H9 (cell line): Measurements from ENCODE around the gene CDKL1. TPM values are rescaled to one million over a fixed set of nuclear protein-coding genes. Genes with fewer than 3 reads are reported as not detected.

ENCODE experiments used
- DNase-seq: peaks from one replicate; pipeline ENCODE4 v3.0.0-alpha.2; 2017
- H2AFZ ChIP-seq: one replicate; pipeline ENCODE4 v1.6.1; 2013; ENCODE audit warnings: mild to moderate bottlenecking, low read length, control low read depth, moderate library complexity
- H2AK5ac ChIP-seq: 2 replicates; pipeline ENCODE4 v1.6.1; 2013; ENCODE audit warnings: low read length, control low read depth, mixed read lengths; ENCODE audit not compliant: insufficient read length
- H2BK120ac ChIP-seq: one replicate; pipeline ENCODE4 v1.6.1; 2013; ENCODE audit warnings: low read depth, mild to moderate bottlenecking, low read length, control low read depth, inconsistent platforms; ENCODE audit not compliant: poor library complexity, severe bottlenecking
- H2BK12ac ChIP-seq: 2 replicates; pipeline ENCODE4 v1.6.1; 2013; ENCODE audit warnings: low read length, control low read depth, mixed read lengths, low read depth; ENCODE audit not compliant: insufficient read length
- H2BK15ac ChIP-seq: 2 replicates; pipeline ENCODE4 v1.6.1; 2013; ENCODE audit warnings: low read depth, low read length, control low read depth
- H2BK20ac ChIP-seq: one replicate; pipeline ENCODE4 v1.6.1; 2013; ENCODE audit warnings: low read depth, mild to moderate bottlenecking, low read length, control low read depth, inconsistent platforms; ENCODE audit not compliant: poor library complexity, severe bottlenecking
- H2BK5ac ChIP-seq: 2 replicates; pipeline ENCODE4 v1.6.1; 2013; ENCODE audit warnings: low read length, control low read depth, mixed read lengths; ENCODE audit not compliant: insufficient read length
- H3K14ac ChIP-seq: 2 replicates; pipeline ENCODE4 v1.6.1; 2013; ENCODE audit warnings: low read length, control low read depth; ENCODE audit not compliant: insufficient read depth
- H3K18ac ChIP-seq: 2 replicates; pipeline ENCODE4 v1.6.1; 2013; ENCODE audit warnings: low read depth, mild to moderate bottlenecking, mixed read lengths, low read length, control low read depth; ENCODE audit not compliant: insufficient read length
- H3K23ac ChIP-seq: 2 replicates; pipeline ENCODE4 v1.6.1; 2013; ENCODE audit warnings: low read length, control low read depth, mixed read lengths, low read depth; ENCODE audit not compliant: insufficient read length
- H3K23me2 ChIP-seq: 2 replicates; pipeline ENCODE4 v1.6.1; 2013; ENCODE audit warnings: low read depth, mild to moderate bottlenecking, mixed read lengths, low read length, control low read depth; ENCODE audit not compliant: insufficient read length, poor library complexity, severe bottlenecking
- H3K27ac ChIP-seq: 2 replicates; pipeline ENCODE4 v1.5.1; 2013; ENCODE audit warnings: low read length, control low read depth, mixed read lengths, low read depth; ENCODE audit not compliant: insufficient read length
- H3K27me3 ChIP-seq: 2 replicates; pipeline ENCODE4 v1.6.1; 2013; ENCODE audit warnings: low read length, control low read depth, inconsistent platforms; ENCODE audit not compliant: insufficient read depth
- H3K4ac ChIP-seq: 2 replicates; pipeline ENCODE4 v1.6.1; 2013; ENCODE audit warnings: low read depth, mild to moderate bottlenecking, control low read depth, inconsistent platforms, low read length, moderate library complexity
- H3K4me1 ChIP-seq: 2 replicates; pipeline ENCODE4 v1.6.1; 2013; ENCODE audit warnings: low read length, control low read depth, inconsistent platforms; ENCODE audit not compliant: insufficient read depth
- H3K4me2 ChIP-seq: 2 replicates; pipeline ENCODE4 v1.6.1; 2013; ENCODE audit warnings: low read length, control low read depth, mixed read lengths; ENCODE audit not compliant: insufficient read length, insufficient read depth
- H3K56ac ChIP-seq: 2 replicates; pipeline ENCODE4 v1.6.1; 2013; ENCODE audit warnings: low read depth, mild to moderate bottlenecking, mixed read lengths, low read length, control low read depth; ENCODE audit not compliant: insufficient read length
- H3K79me1 ChIP-seq: 2 replicates; pipeline ENCODE4 v1.6.1; 2013; ENCODE audit warnings: low read depth, mild to moderate bottlenecking, moderate library complexity, low read length, control low read depth, inconsistent platforms; ENCODE audit not compliant: insufficient read depth, poor library complexity, severe bottlenecking
- H3K79me2 ChIP-seq: 2 replicates; pipeline ENCODE4 v1.6.1; 2013; ENCODE audit warnings: low read length, control low read depth, inconsistent platforms; ENCODE audit not compliant: insufficient read depth
- H3K9ac ChIP-seq: 2 replicates; pipeline ENCODE4 v1.6.1; 2013; ENCODE audit warnings: low read length, control low read depth, mixed read lengths; ENCODE audit not compliant: insufficient read length; ENCODE audit errors: extremely low read depth
- H3K9me3 ChIP-seq: one replicate; pipeline ENCODE4 v1.6.1; 2013; ENCODE audit warnings: low read depth, low read length, inconsistent platforms; ENCODE audit not compliant: control insufficient read depth
- H3T11ph ChIP-seq: one replicate; pipeline ENCODE4 v1.6.1; 2013; ENCODE audit warnings: mild to moderate bottlenecking, low read length, control low read depth, inconsistent platforms
- H4K20me1 ChIP-seq: one replicate; pipeline ENCODE4 v1.6.1; 2013; ENCODE audit not compliant: control insufficient read depth, insufficient read length, insufficient read depth
- H4K5ac ChIP-seq: 2 replicates; pipeline ENCODE4 v1.6.1; 2013; ENCODE audit warnings: low read depth, mild to moderate bottlenecking, mixed read lengths, low read length, control low read depth; ENCODE audit not compliant: insufficient read length
- H4K8ac ChIP-seq: replicated peaks from 2 replicates; pipeline ENCODE4 v1.6.1; 2013; ENCODE audit warnings: low read length, control low read depth, mixed read lengths, low read depth; ENCODE audit not compliant: insufficient read length
- H4K91ac ChIP-seq: 2 replicates; pipeline ENCODE4 v1.6.1; 2013; ENCODE audit warnings: low read depth, mild to moderate bottlenecking, moderate library complexity, mixed read lengths, low read length, control low read depth; ENCODE audit not compliant: insufficient read length
- H3K27ac Mint-ChIP-seq, 3 experiments: 2 replicates in 2 of 3; 3 replicates in 1 of 3; pipeline ENCODE4 v1.8.0; 2020 to 2021; ENCODE audit warnings: mixed read lengths in 3 of 3, mild to moderate bottlenecking in 1 of 3, moderate library complexity in 1 of 3
- H3K27me3 Mint-ChIP-seq: 2 replicates; pipeline ENCODE4 v1.8.0; 2021; ENCODE audit warnings: low read depth, mild to moderate bottlenecking, moderate library complexity, mixed read lengths
- H3K36me3 Mint-ChIP-seq, 3 experiments: 2 replicates in 2 of 3; 3 replicates in 1 of 3; pipeline ENCODE4 v1.8.0; 2020 to 2021; ENCODE audit warnings: low read depth in 3 of 3, mixed read lengths in 3 of 3; ENCODE audit not compliant: insufficient read depth in 1 of 3
- H3K4me1 Mint-ChIP-seq, 2 experiments: 2 replicates each; pipeline ENCODE4 v1.8.0; 2020; ENCODE audit warnings: mixed read lengths in 2 of 2
- H3K4me3 Mint-ChIP-seq, 2 experiments: 2 replicates in 1 of 2; 3 replicates in 1 of 2; pipeline ENCODE4 v1.8.0; 2020 to 2021; ENCODE audit warnings: mild to moderate bottlenecking in 2 of 2, mixed read lengths in 2 of 2, moderate library complexity in 1 of 2
- H3K9me3 Mint-ChIP-seq, 2 experiments: 2 replicates in 1 of 2; 3 replicates in 1 of 2; pipeline ENCODE4 v1.8.0; 2020; ENCODE audit warnings: mild to moderate bottlenecking in 2 of 2, mixed read lengths in 2 of 2, moderate library complexity in 1 of 2
- CTCF ChIP-seq: fragments of 200-600 bp; sonication (generic); conservative IDR thresholded peaks from 3 replicates; pipeline ENCODE4 v1.8.0; 2021; ENCODE audit warnings: antibody characterized with exemption, mild to moderate bottlenecking
- total RNA-seq: library from RNA; stranded (reverse); gene quantifications from 2 replicates; pipeline ENCODE4 v1.2.1, GENCODE V29; 2021

The CDKL1 gene
- total RNA-seq, 1 experiment from 2014 or later = 0.72 TPM

GRCh38 chr14:50301914-50302313 lies 94.8 kb downstream of the CDKL1 start:
- Histone ChIP-seq H3K9ac (no peak overlapping the region), H4K91ac (no peak overlapping the region), H3K9me3 (no peaks in the 10 kb centered on the region), H3K79me1 (peaks cover 6% of the 10 kb centered on the region), H2BK15ac (no peak overlapping the region), H2BK12ac (no peak overlapping the region), H3K56ac (no peak overlapping the region), H3K14ac (no peak overlapping the region), H3K27me3 (no peaks in the 10 kb centered on the region), H3K27ac (no peak overlapping the region), H2BK20ac (no peak overlapping the region), H3K79me2 (peaks cover 4% of the 10 kb centered on the region), H3K4me1 (no peaks in the 10 kb centered on the region; the same call in 1 of the 2 replicates), H3T11ph (no peak overlapping the region), H4K5ac (no peak overlapping the region), H2BK5ac (no peak overlapping the region), H3K4ac (no peak overlapping the region), H2AFZ (no peak overlapping the region), H3K23me2 (no peaks in the 10 kb centered on the region), H3K23ac (no peak overlapping the region), H2BK120ac (no peak overlapping the region), H3K4me2 (no peak overlapping the region), H2AK5ac (no peak overlapping the region), H4K8ac (no peak overlapping the region), H4K20me1 (no peaks in the 10 kb centered on the region), H3K18ac (no peak overlapping the region)
- Mint-ChIP-seq H3K4me3 (no peak overlapping the region), H3K27me3 (no peaks in the 10 kb centered on the region), H3K27ac (no peak overlapping the region), H3K9me3 (peaks cover 7 to 15% of the 10 kb centered on the region in 2 experiments), H3K4me1 (peaks cover 11 to 16% of the 10 kb centered on the region in 2 experiments), H3K36me3 (peaks cover 41 to 49% (median 44%) of the 10 kb centered on the region in 3 experiments)
- no peak for TF ChIP-seq CTCF
- no peak for DNase-seq
